Measurements from ENCODE around the gene TCF7.

TCF7 gene

GRCh38 chr5:134113902-134114875, at the start of gene TCF7:
Gene TCF7, plus strand, starts transcription at chr5:134114681. Its CDS starts 226 bp downstream, at chr5:134114907.
- peak; percentile 94 for DNase-seq

GRCh38 chr5:134069553-134069952, 44.9 kb upstream of the TCF7 start:
- DNase-seq = no peak

GRCh38 chr5:134070725-134071613, 43.5 kb upstream of the TCF7 start:
- peak; percentile 67 for DNase-seq

GRCh38 chr5:134071614-134072207, 42.8 kb upstream of the TCF7 start:
- DNase-seq = no peak

GRCh38 chr5:134072471-134073210, 41.8 kb upstream of the TCF7 start:
- no peak for DNase-seq

- DNase-seq = no peak
Measured at GRCh38 chr5:134073404-134073803, 41.1 kb upstream of the TCF7 start.

DNA sequence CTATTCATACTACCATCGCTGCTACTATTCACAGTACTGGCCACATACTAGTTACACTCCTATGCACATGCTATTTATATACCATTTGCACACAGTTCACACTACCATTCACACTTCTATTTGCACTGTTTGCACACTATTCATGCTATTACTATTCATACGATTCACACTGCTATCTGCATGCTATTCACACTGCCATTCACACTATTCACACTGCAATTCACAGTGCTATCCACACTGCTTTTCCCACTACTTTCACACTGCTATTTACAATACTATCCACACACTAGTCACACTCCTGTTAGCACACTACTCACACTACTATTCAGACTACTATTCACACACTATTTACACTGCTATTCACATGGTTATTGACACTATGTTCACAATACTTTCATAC, 39.4 kb upstream of the TCF7 start:
- DNase-seq = no peak

- DNase-seq = no peak
Measured at GRCh38 chr5:134077926-134078580, 36.4 kb upstream of the TCF7 start.

DNA sequence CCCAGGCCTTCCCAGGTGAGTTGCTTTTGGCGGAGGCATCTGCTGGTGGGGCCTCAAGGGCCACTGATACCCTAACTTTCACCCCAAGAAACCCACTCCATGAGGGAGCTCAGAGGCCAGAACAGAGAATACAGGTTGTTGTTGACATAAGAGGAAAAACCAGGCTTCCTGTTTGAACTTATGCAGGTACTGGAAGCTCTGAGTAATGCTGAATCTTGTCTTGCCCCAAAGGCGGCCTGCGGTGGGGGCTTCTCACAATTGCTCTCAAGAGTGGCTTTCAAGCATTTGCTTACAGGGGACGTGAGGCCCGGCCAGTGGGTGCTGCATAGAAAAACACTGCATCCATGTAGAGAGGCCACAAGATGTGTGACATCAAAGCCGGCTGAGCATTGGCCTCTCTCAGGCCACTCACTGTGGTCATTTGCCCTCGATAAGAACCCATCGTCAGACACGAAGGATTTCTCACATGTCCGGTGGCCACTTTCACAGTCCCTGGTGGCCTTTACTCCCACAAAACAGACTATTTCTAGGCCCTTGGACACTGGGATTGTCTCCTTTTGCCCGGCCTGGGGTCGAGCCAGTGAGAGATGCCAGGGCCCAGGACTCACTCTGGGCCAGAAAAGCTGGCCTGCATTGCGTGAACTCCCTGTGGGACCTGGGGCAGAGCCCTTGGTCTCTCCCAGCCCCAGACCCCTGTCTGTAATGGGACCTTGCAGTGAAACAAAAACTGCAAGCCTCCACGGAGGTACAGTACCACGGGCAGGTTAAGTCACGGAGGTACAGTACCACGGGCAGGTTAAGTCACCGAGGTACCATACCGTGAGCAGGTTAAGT, 34.5 kb upstream of the TCF7 start:
- no peak for DNase-seq

DNA sequence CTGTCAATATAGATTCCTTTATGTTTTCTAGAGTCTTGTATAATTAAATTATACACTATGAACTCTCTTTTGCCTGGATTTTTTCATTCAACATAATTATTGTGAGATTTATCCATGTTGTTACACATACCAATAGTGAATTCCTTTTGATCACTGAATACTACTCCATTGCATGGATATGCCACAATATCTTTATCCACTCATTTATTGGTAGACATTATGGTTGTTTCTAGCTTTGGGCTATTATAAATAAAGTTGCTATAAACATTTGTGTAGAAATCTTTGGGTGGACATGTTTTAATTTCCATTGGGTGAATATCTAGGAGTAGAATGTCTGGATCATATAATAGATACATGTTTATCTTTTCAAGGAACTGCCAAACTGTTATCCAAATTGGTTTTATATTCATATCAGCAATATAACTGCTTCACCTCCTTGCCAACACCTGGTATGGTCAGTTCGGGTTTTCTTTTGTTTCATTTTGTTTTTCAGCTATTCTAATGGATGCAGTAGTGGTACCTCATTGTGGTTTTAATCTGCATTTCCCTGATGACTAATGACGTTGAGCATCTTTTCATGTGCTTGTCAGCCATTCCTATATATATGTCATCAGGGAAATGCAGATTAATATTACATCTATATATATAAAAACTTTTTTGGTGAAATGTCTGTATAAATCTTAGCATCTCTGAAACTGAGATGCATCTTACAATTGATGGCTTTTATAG, 32.1 kb upstream of the TCF7 start:
- no peak for DNase-seq

DNA sequence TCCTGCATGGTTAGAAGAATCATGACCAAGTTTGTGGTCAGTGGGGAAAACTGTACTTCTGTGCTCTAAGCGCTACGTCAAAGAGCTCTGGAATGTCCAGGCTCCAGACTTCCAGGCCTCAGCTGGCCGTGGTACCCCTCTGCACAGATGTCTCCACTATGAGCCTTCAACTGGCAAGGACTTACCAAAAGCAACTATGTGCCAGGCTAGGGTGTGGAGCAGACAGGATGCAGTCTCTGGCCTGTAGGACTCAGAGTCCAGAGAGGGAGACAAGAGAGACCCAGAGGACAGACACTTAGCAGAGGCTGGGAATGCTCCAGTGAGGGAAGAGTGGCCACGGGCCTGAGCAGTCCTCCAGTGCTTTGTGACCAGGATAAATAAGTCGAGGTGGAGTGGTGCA, 31.0 kb upstream of the TCF7 start:
- no peak for DNase-seq

- DNase-seq = no peak
Measured at GRCh38 chr5:134084022-134084565, 30.4 kb upstream of the TCF7 start.

DNA sequence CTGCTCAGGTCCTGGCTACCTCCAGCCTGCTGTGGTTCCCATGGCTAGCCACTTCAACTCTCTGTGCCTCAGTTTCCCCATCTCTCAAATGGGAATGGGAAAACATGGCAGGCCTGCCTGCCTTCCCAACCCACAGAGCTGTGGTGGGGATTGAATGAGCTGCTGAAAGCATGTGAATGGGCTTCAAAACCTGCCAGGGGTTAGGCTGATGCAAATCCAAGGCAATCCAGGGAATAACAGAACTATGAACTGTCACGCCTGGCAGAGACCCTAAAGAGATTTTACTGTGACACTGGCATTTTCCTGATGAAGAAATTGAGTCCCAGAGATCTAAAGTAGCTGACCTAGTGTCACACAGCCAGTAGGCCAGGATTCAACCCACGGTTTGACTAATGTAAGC, 29.9 kb upstream of the TCF7 start:
- DNase-seq = no peak

GRCh38 chr5:134085411-134085810, 29.1 kb upstream of the TCF7 start:
- no peak for DNase-seq

DNA sequence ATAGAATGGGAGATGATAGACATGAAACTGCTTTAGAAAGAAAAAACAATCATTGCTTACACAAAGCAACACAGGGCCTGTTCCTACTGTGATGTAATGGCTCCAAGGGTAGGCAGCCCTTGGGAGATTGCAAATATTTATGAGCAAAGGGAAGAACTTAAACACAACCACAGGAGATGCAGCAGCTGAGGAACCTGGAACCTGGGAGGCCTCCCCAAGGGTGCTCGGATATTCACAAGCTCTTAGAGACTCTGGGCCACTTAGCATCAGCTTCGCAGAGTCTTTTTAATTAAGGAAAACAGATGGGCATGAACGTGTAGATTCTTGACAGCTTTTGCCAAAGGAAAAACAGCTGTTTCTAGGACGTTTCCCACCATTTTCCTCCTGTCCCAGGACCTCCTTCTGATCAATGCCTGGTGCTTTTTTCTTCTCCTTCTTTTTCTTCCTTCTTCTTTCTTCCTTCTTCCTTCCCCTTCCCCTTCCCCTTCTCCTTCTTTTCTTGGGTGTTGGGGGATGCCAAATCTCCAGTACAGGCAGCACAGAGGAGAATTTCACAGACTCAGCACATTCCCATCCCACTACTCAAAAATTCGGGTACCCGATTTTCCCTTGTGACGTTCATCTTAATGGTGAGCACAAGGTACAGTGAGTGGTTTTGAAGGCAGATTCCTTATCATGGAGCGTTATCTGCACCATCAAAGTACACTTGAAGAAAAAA, 28.1 kb upstream of the TCF7 start:
- DNase-seq = no peak

- no peak for DNase-seq
Measured at GRCh38 chr5:134086943-134087305, 27.6 kb upstream of the TCF7 start.

DNA sequence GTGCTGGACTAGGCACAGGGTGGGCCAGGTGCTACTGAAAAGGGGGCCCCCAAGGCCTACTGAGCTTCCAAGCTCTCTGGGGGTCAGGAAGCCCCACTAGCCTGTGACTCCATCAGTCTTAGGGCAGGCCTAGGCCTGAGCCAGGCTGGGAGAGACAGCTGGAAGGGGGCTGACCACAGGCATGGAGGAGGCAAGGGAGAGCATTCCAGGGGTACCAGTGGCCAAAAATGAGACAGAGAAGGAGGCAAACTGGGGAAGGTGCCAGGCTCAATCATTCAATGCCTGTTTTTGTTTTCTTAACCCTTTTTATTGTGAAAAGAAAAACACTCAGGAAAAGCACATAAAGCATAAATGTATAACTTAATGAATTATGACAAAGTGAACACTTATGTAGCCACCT, 26.2 kb upstream of the TCF7 start:
- DNase-seq = no peak

GRCh38 chr5:134088994-134089560, 25.4 kb upstream of the TCF7 start:
- peak; percentile 67 for DNase-seq

GRCh38 chr5:134090522-134090921, 24.0 kb upstream of the TCF7 start:
- no peak for DNase-seq
